Mesothelial cell of epicardium (in vitro differentiated cells): ENCODE measurements around the gene TWNK. TPM values are rescaled to one million over a fixed set of nuclear protein-coding genes. Genes with fewer than 3 reads are reported as not detected.
A peak's percentile ranks its signal among the peaks of the same experiment; 100 is the strongest.

ENCODE experiments used
- DNase-seq, 2 experiments: peaks; one replicate each; pipeline ENCODE4 v3.0.0; 2021; ENCODE audit warnings: low spot score in 2 of 2; ENCODE audit not compliant: unreplicated experiment in 2 of 2
- H3K27ac Mint-ChIP-seq: 2 replicates; pipeline ENCODE4 v1.8.0; 2021; ENCODE audit warnings: mixed read lengths
- H3K27me3 Mint-ChIP-seq: 2 replicates; pipeline ENCODE4 v1.8.0; 2021; ENCODE audit warnings: low read depth, mixed read lengths
- H3K36me3 Mint-ChIP-seq: 2 replicates; pipeline ENCODE4 v1.8.0; 2021; ENCODE audit warnings: mixed read lengths
- H3K4me1 Mint-ChIP-seq: 2 replicates; pipeline ENCODE4 v1.8.0; 2021; ENCODE audit warnings: mixed read lengths
- H3K4me3 Mint-ChIP-seq: 2 replicates; pipeline ENCODE4 v1.8.0; 2021; ENCODE audit warnings: mild to moderate bottlenecking, moderate library complexity, mixed read lengths
- H3K9me3 Mint-ChIP-seq: 2 replicates; pipeline ENCODE4 v1.8.0; 2021; ENCODE audit warnings: mixed read lengths
- total RNA-seq: library from RNA; stranded (reverse); gene quantifications from 3 replicates; pipeline ENCODE4 v1.2.1, GENCODE V29; 2021
- TF ChIP-seq, protein P1 (sequence below): fragments of 200-600 bp; sonication (generic); IDR thresholded peaks from one replicate; pipeline ENCODE4 v1.5.0; 2021; ENCODE audit warnings: antibody characterized with exemption; ENCODE audit not compliant: unreplicated experiment

Gene TWNK
- total RNA-seq, 1 donor from 2014 or later: 13.9 TPM

DNA sequence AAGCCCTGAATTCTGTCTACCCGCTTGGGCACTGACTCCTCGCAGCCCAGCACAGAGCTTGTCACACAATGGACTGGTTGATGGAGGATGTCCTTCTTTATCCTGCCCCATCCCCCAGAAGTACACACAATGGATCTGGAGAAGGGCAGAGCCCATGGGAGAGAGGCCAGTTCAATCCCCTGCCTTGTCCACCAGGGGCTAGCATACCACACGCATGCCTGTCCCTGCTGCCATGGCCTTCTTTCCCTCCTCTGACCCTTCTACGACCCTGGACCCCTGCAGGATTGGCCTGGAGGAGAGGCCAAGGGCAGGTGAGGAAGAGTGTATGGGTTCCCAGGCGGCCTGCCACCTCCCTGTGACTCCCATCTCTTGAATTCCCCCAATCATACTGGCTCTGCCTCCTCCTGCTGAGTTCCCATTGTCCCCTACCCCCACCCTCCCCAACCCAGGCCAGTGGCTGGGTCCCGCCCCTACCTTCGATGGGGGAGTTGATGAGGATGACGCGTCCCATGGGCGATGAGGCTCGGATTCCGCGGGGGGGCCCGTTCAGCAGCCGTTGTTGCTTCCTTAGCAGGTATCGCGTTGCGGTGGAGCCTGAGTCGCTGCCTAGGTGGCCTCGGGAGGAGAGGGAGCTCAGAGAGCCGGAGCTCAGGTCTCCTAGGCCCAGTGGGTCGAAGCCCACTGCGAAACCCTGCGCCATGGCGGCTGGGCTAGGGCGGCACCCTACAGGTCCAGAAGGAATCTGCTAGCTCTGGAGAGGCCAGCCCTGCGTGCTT is 42.4 kb downstream of the TWNK start:
- TF ChIP-seq, protein P1, sequence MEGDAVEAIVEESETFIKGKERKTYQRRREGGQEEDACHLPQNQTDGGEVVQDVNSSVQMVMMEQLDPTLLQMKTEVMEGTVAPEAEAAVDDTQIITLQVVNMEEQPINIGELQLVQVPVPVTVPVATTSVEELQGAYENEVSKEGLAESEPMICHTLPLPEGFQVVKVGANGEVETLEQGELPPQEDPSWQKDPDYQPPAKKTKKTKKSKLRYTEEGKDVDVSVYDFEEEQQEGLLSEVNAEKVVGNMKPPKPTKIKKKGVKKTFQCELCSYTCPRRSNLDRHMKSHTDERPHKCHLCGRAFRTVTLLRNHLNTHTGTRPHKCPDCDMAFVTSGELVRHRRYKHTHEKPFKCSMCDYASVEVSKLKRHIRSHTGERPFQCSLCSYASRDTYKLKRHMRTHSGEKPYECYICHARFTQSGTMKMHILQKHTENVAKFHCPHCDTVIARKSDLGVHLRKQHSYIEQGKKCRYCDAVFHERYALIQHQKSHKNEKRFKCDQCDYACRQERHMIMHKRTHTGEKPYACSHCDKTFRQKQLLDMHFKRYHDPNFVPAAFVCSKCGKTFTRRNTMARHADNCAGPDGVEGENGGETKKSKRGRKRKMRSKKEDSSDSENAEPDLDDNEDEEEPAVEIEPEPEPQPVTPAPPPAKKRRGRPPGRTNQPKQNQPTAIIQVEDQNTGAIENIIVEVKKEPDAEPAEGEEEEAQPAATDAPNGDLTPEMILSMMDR: no peak
- no peak for DNase-seq
- no peak overlapping the region for H3K27ac Mint-ChIP-seq

DNA sequence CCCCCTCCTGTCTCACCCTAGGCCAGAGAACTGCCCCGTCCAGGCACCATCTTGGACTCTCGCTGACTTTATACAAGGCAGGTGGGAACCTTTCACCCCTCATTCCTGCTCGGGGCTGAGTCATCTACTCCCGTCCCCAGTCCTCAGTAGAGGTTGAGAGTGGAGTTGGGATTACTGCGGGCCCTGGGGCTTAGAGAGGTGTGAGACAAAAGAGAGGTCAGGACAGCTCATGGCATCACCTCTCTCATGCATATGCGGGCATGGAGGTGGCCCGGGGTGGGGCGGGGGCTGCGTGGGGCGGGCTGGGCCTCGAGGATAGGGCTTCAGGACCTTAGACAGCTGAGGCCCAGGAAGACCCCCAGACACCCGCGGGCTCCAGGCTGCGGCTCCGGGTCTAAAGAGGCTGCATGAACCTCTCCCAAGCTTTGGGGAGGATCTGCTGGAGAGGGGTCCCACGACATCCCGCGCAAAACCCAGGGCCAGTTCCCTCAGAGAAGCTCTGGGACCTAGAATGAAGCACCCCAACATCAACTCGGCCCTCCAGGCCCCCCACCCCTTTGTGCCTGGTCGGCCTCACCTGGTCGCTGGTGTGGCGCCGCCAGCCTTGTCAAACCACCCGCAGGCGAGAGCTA is 43.3 kb downstream of the TWNK start:
- H3K4me1 Mint-ChIP-seq: peaks cover 34% of the 10 kb centered on the region
- no peaks in the 10 kb centered on the region for H3K36me3 Mint-ChIP-seq
- peaks cover 12% of the 10 kb centered on the region for H3K27me3 Mint-ChIP-seq

More for the DNA sequence above, 42.4 kb downstream of the TWNK start:
- Mint-ChIP-seq H3K4me1 (peaks cover 34% of the 10 kb centered on the region), H3K4me3 (no peak overlapping the region), H3K27me3 (peaks cover 12% of the 10 kb centered on the region), H3K36me3 (no peaks in the 10 kb centered on the region), H3K9me3 (no peaks in the 10 kb centered on the region)

DNA sequence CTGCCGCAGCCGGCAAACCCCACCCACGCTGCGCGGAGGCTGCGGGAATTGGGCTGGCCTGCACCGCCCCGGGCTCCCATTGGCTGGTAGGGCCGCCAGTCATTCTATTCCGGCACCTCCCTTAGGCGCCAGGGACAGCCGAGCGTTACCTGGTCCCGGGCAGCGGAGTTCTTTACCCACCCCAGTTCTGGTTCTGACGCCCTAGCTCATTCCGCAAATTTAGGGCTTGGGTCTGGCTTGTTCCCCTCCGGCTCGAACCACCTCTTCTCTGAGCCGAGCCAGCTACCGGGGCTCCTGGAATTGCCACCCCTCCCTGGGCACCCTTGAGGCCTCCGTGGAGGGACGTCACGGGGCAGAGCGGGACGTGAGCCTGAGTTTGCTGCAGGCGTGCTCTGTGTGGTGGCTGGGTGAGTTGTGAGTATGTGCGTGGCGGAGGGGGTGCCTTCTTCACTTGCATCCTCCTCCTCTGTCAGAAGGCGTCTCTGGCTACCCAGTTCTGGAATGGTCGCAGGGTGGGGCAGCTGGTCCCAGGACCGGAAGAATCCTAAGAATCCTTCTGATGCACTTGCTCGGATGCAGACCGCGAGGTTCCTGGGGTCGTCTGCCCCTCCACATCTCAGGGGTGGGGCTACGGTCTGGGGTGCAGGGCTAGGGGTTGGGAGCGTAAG is 43.9 kb downstream of the TWNK start, which contains the start of the genes PDZD7 and SFXN3:
Gene PDZD7, minus strand, starts transcription at position 2 of the 668 bp plus-strand sequence. CDS start 910 bp downstream, outside the sequence.
Gene SFXN3, plus strand, starts transcription at position 107 of the 668 bp plus-strand sequence. CDS start 3,461 bp downstream, outside the sequence.
- TF ChIP-seq, protein P1: no peak
- H3K27me3 Mint-ChIP-seq: peaks cover 12% of the 10 kb centered on the region
- peak within 1 kb of the TSS; percentile 80 for H3K27ac Mint-ChIP-seq
- peak; percentile 94 to 97 for DNase-seq
- no peaks in the 10 kb centered on the region for H3K36me3 Mint-ChIP-seq
- H3K4me1 Mint-ChIP-seq: peaks cover 34% of the 10 kb centered on the region
- H3K4me3 Mint-ChIP-seq: peak within 1 kb of the TSS; percentile 65
- no peaks in the 10 kb centered on the region for H3K9me3 Mint-ChIP-seq

More for the DNA sequence above, 43.3 kb downstream of the TWNK start:
- Mint-ChIP-seq H3K27ac (no peak overlapping the region), H3K4me3 (peak overlapping the region; percentile 65), H3K9me3 (no peaks in the 10 kb centered on the region)
- no peak for DNase-seq
- TF ChIP-seq, protein P1: no peak

DNA sequence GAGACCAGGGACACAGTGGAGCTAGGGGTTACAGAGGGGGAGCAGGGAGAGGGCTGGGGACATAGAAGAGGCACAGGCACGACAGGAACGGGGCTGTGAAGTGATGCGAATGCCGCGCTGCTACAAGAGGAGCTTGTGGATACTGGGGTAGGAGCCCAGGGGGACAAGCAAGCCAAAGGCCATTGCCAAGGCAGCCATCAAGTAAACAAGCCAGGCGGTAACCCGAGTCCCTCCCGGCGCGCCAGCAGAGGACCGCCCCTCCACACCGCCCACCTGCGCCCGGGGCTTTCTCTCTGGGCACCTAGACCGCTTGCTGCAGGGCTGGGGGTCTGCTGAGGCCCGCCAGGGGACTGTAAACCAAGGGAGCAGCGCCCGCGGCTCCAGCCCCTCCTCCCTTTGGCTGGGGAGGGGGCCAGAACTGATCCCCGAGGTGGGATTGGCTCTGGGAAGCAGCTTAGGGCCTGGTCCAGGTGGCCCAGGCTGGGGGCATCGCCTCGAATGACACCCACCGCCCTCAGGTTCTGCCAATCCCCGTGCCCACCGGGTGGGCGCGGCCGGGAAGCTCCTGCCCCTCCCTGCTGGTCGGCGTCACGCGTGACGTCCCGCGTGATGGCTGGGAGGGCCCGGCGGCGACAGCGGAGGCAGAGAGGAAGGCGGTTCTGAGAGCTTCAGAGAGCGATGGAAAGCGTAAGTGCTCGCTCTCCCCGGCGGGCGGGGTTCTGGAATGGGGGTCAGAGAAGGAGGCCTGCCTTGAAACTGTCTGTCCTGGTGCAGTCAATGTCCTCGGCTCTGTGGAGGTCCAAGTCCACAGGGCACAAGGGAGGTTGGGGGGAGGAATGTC is 44.7 kb downstream of the TWNK start:
- H3K4me3 Mint-ChIP-seq: peak overlapping the region; percentile 65
- peaks cover 12% of the 10 kb centered on the region for H3K27me3 Mint-ChIP-seq
- TF ChIP-seq, protein P1: no peak
- peak in 1 of 2 experiments; percentile 70 for DNase-seq
- H3K9me3 Mint-ChIP-seq: no peaks in the 10 kb centered on the region
- H3K36me3 Mint-ChIP-seq: no peaks in the 10 kb centered on the region
- peak overlapping the region; percentile 80 for H3K27ac Mint-ChIP-seq
- peaks cover 30% of the 10 kb centered on the region for H3K4me1 Mint-ChIP-seq

DNA sequence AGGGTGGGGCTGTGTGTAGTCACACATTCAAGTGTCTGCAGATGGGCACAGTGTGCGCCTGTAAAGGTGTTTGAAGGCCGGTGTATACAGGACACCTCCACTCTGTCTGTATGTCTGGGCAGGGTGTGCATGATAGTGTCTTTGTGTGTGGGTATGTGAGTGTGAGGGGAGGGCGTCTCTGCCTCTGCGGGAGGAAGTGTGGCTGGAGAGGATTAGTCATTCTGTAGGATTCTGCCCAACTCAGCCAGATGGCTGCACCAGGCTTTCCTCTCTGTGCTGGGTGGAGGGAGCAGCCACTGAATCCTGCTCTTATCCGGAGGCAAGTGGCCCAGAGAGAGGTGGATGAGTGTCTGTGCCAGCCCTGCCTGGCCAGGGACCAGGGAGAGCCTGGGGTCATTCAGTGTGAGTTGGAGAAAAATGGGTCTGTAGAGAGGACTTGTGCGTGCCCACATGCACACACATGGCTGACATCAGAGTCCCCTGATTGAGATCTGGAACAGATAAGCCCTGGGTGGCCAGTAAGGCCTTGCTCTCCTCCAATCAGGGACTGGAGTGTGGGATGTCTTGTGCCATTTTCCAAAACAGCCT is 45.4 kb downstream of the TWNK start:
- H3K4me1 Mint-ChIP-seq: peaks cover 25% of the 10 kb centered on the region
- TF ChIP-seq, protein P1: no peak
- H3K9me3 Mint-ChIP-seq: no peaks in the 10 kb centered on the region
- peak overlapping the region; percentile 65 for H3K4me3 Mint-ChIP-seq
- H3K27ac Mint-ChIP-seq: peak overlapping the region; percentile 65
- no peak for DNase-seq
- peaks cover 4% of the 10 kb centered on the region for H3K36me3 Mint-ChIP-seq
- H3K27me3 Mint-ChIP-seq: peaks cover 12% of the 10 kb centered on the region
